Measurements from ENCODE around the gene IL25. TPM values are rescaled to one million over a fixed set of nuclear protein-coding genes. Genes with fewer than 3 reads are reported as not detected.
A peak's percentile ranks its signal among the peaks of the same experiment; 100 is the strongest.

Gene IL25
- total RNA-seq, 5 donors from 2014 or later (not counting 1 experiment from before 2014, with no cell fraction given) = not detected

- peaks cover 0 to 2% (median 1%) of the 10 kb centered on the region in 3 donors for H3K4me1 Mint-ChIP-seq
- no peaks in the 10 kb centered on the region for H3K9me3 ChIP-seq
- no peak for ATAC-seq (replicated peaks in 1 of 4)
These were observed 10.8 kb upstream of the IL25 start for GRCh38 chr14:23361763-23362162.

GRCh38 chr14:23362200-23362599, 10.4 kb upstream of the IL25 start:
- no peaks in the 10 kb centered on the region for H3K9me3 Mint-ChIP-seq
- ChIA-PET POLR2A (no interaction called here), CTCF (interaction anchor here in 1 of 2 donors (0.6 kb wide), 1 partner anchor 93 kb away, joined by 3 read pairs; no protein-coding TSS in a partner anchor)
- peaks cover 21 to 39% of the 10 kb centered on the region in 2 donors for H3K27me3 Mint-ChIP-seq
- H3K36me3 Mint-ChIP-seq = no peaks in the 10 kb centered on the region
- peaks cover 8 to 61% of the 10 kb centered on the region in 2 experiments for H3K27me3 ChIP-seq (replicated peaks in 1 of 2; ENCODE audit: control insufficient read depth in 2 of 2, extremely low read depth in 1 of 2, insufficient read depth in 2 of 2, low read length in 1 of 2)
- ATAC-seq (replicated peaks in 1 of 4) (no peak), DNase-seq (peak in 1 of 35 experiments; percentile 14)
- no peak overlapping the region for H3K27ac Mint-ChIP-seq
- H3K4me1 Mint-ChIP-seq = peaks cover 0 to 5% (median 2%) of the 10 kb centered on the region in 3 donors
- H3K4me3 Mint-ChIP-seq = no peak overlapping the region
- no peaks in the 10 kb centered on the region for H3K9me3 ChIP-seq
- H3K4me3 ChIP-seq (ENCODE audit: control insufficient read depth in 1 of 2, extremely low read depth in 1 of 2, low read length in 1 of 2) = no peak overlapping the region
- no peaks in the 10 kb centered on the region for H3K36me3 ChIP-seq (ENCODE audit: control insufficient read depth in 2 of 2, extremely low read depth in 1 of 2, insufficient read depth in 1 of 2, low read length in 1 of 2)
- peaks cover 0 to 2% of the 10 kb centered on the region in 2 experiments for H3K4me1 ChIP-seq (ENCODE audit: control insufficient read depth in 1 of 2, extremely low read depth in 1 of 2, insufficient read depth in 2 of 2, low read length in 2 of 2)
- H3K27ac ChIP-seq (ENCODE audit: low read length) = no peak overlapping the region
- WGBS (ENCODE audit: insufficient coverage) = no CpG with 5 or more reads among the region's 3 CpGs

More at GRCh38 chr14:23361763-23362162, 10.8 kb upstream of the IL25 start:
- Histone ChIP-seq H3K27me3 (replicated peaks in 1 of 2; ENCODE audit: control insufficient read depth in 2 of 2, extremely low read depth in 1 of 2, insufficient read depth in 2 of 2, low read length in 1 of 2) (peaks cover 7 to 61% of the 10 kb centered on the region in 2 experiments), H3K27ac (ENCODE audit: low read length) (no peak overlapping the region), H3K4me1 (ENCODE audit: control insufficient read depth in 1 of 2, extremely low read depth in 1 of 2, insufficient read depth in 2 of 2, low read length in 2 of 2) (peaks cover 0 to 2% of the 10 kb centered on the region in 2 experiments), H3K36me3 (ENCODE audit: control insufficient read depth in 2 of 2, extremely low read depth in 1 of 2, insufficient read depth in 1 of 2, low read length in 1 of 2) (no peaks in the 10 kb centered on the region), H3K4me3 (ENCODE audit: control insufficient read depth in 1 of 2, extremely low read depth in 1 of 2, low read length in 1 of 2) (no peak overlapping the region)
- Mint-ChIP-seq H3K27me3 (peaks cover 17 to 35% of the 10 kb centered on the region in 2 donors), H3K4me3 (no peak overlapping the region), H3K27ac (no peak overlapping the region), H3K36me3 (no peaks in the 10 kb centered on the region), H3K9me3 (no peaks in the 10 kb centered on the region)
- DNase-seq = no peak
- ChIA-PET CTCF (interaction anchor here in 1 of 2 donors (0.6 kb wide), 1 partner anchor 93 kb away, joined by 3 read pairs; no protein-coding TSS in a partner anchor), POLR2A (no interaction called here)
- no CpG with 5 or more reads among the region's 6 CpGs for WGBS (ENCODE audit: insufficient coverage)

- Mint-ChIP-seq H3K27me3 (peaks cover 32 to 53% of the 10 kb centered on the region in 2 donors), H3K9me3 (no peaks in the 10 kb centered on the region), H3K27ac (no peak overlapping the region), H3K36me3 (no peaks in the 10 kb centered on the region), H3K4me3 (no peak overlapping the region), H3K4me1 (peaks cover 0 to 5% (median 2%) of the 10 kb centered on the region in 3 donors)
- H3K36me3 ChIP-seq (ENCODE audit: control insufficient read depth in 2 of 2, extremely low read depth in 1 of 2, insufficient read depth in 1 of 2, low read length in 1 of 2) = no peaks in the 10 kb centered on the region
- ChIA-PET POLR2A (no interaction called here), CTCF (no interaction called here)
- peaks cover 11 to 53% of the 10 kb centered on the region in 2 experiments for H3K27me3 ChIP-seq (replicated peaks in 1 of 2; ENCODE audit: control insufficient read depth in 2 of 2, extremely low read depth in 1 of 2, insufficient read depth in 2 of 2, low read length in 1 of 2)
- DNase-seq (no peak), ATAC-seq (replicated peaks in 1 of 4) (no peak)
- 36% methylated on average over 17 of the region's 21 CpGs for WGBS (ENCODE audit: insufficient coverage)
- peaks cover 0 to 2% of the 10 kb centered on the region in 2 experiments for H3K4me1 ChIP-seq (ENCODE audit: control insufficient read depth in 1 of 2, extremely low read depth in 1 of 2, insufficient read depth in 2 of 2, low read length in 2 of 2)
- H3K9me3 ChIP-seq = no peaks in the 10 kb centered on the region
- H3K27ac ChIP-seq (ENCODE audit: low read length) = no peak overlapping the region
- H3K4me3 ChIP-seq (ENCODE audit: control insufficient read depth in 1 of 2, extremely low read depth in 1 of 2, low read length in 1 of 2) = no peak overlapping the region
These were observed 8.2 kb upstream of the IL25 start for GRCh38 chr14:23364164-23365035.

GRCh38 chr14:23365036-23365731, 7.4 kb upstream of the IL25 start, which contains the start of gene EFS:
Gene EFS, minus strand, starts transcription at chr14:23365172. Its CDS starts 147 bp downstream, at chr14:23365025.
- no peak for DNase-seq
- H3K36me3 Mint-ChIP-seq = no peaks in the 10 kb centered on the region
- Histone ChIP-seq H3K36me3 (ENCODE audit: control insufficient read depth in 2 of 2, extremely low read depth in 1 of 2, insufficient read depth in 1 of 2, low read length in 1 of 2) (no peaks in the 10 kb centered on the region), H3K9me3 (no peaks in the 10 kb centered on the region), H3K4me1 (ENCODE audit: control insufficient read depth in 1 of 2, extremely low read depth in 1 of 2, insufficient read depth in 2 of 2, low read length in 2 of 2) (peaks cover 0 to 2% of the 10 kb centered on the region in 2 experiments), H3K27ac (ENCODE audit: low read length) (no peak within 1 kb of the TSS), H3K27me3 (replicated peaks in 1 of 2; ENCODE audit: control insufficient read depth in 2 of 2, extremely low read depth in 1 of 2, insufficient read depth in 2 of 2, low read length in 1 of 2) (peaks cover 11 to 49% of the 10 kb centered on the region in 2 experiments), H3K4me3 (ENCODE audit: control insufficient read depth in 1 of 2, extremely low read depth in 1 of 2, low read length in 1 of 2) (no peak within 1 kb of the TSS)
- peaks cover 0 to 5% (median 2%) of the 10 kb centered on the region in 3 donors for H3K4me1 Mint-ChIP-seq
- ATAC-seq (replicated peaks in 1 of 4) = no peak
- H3K9me3 Mint-ChIP-seq = no peaks in the 10 kb centered on the region
- 4% methylated on average over 66 of the region's 74 CpGs for WGBS (ENCODE audit: insufficient coverage)
- H3K27me3 Mint-ChIP-seq = peaks cover 32 to 51% of the 10 kb centered on the region in 2 donors
- ChIA-PET POLR2A (no interaction called here), CTCF (no interaction called here)
- no peak within 1 kb of the TSS for H3K4me3 Mint-ChIP-seq
- H3K27ac Mint-ChIP-seq = no peak within 1 kb of the TSS

- H3K27me3 ChIP-seq (replicated peaks in 1 of 2; ENCODE audit: control insufficient read depth in 2 of 2, extremely low read depth in 1 of 2, insufficient read depth in 2 of 2, low read length in 1 of 2) = peaks cover 11 to 50% of the 10 kb centered on the region in 2 experiments
- Mint-ChIP-seq H3K9me3 (no peaks in the 10 kb centered on the region), H3K4me1 (peaks cover 0 to 5% (median 2%) of the 10 kb centered on the region in 3 donors), H3K36me3 (no peaks in the 10 kb centered on the region), H3K4me3 (no peak overlapping the region), H3K27me3 (peaks cover 31 to 46% of the 10 kb centered on the region in 2 donors), H3K27ac (no peak overlapping the region)
- H3K4me1 ChIP-seq (ENCODE audit: control insufficient read depth in 1 of 2, extremely low read depth in 1 of 2, insufficient read depth in 2 of 2, low read length in 2 of 2) = peaks cover 0 to 2% of the 10 kb centered on the region in 2 experiments
- H3K36me3 ChIP-seq (ENCODE audit: control insufficient read depth in 2 of 2, extremely low read depth in 1 of 2, insufficient read depth in 1 of 2, low read length in 1 of 2) = no peaks in the 10 kb centered on the region
- ChIA-PET CTCF (no interaction called here), POLR2A (no interaction called here)
- no peak overlapping the region for H3K27ac ChIP-seq (ENCODE audit: low read length)
- H3K4me3 ChIP-seq (ENCODE audit: control insufficient read depth in 1 of 2, extremely low read depth in 1 of 2, low read length in 1 of 2) = no peak overlapping the region
- H3K9me3 ChIP-seq = no peaks in the 10 kb centered on the region
- DNase-seq = no peak
- no peak for ATAC-seq (replicated peaks in 1 of 4)
- WGBS (ENCODE audit: insufficient coverage) = 3% methylated on average over 27 of the region's 51 CpGs
These were observed 6.7 kb upstream of the IL25 start for GRCh38 chr14:23365732-23366425.

GRCh38 chr14:23366426-23366921, 6.1 kb upstream of the IL25 start:
- ChIA-PET POLR2A (no interaction called here), CTCF (no interaction called here)
- no peaks in the 10 kb centered on the region for H3K36me3 ChIP-seq (ENCODE audit: control insufficient read depth in 2 of 2, extremely low read depth in 1 of 2, insufficient read depth in 1 of 2, low read length in 1 of 2)
- no peak overlapping the region for H3K4me3 ChIP-seq (ENCODE audit: control insufficient read depth in 1 of 2, extremely low read depth in 1 of 2, low read length in 1 of 2)
- H3K9me3 ChIP-seq = no peaks in the 10 kb centered on the region
- Mint-ChIP-seq H3K36me3 (no peaks in the 10 kb centered on the region), H3K4me1 (peaks cover 0 to 5% (median 2%) of the 10 kb centered on the region in 3 donors), H3K9me3 (no peaks in the 10 kb centered on the region), H3K27me3 (peaks cover 33 to 43% of the 10 kb centered on the region in 2 donors), H3K4me3 (peak overlapping the region in 1 of 3 donors; percentile 4), H3K27ac (no peak overlapping the region)
- H3K4me1 ChIP-seq (ENCODE audit: control insufficient read depth in 1 of 2, extremely low read depth in 1 of 2, insufficient read depth in 2 of 2, low read length in 2 of 2) = peaks cover 0 to 2% of the 10 kb centered on the region in 2 experiments
- DNase-seq (no peak), ATAC-seq (replicated peaks in 1 of 4) (no peak)
- H3K27me3 ChIP-seq (replicated peaks in 1 of 2; ENCODE audit: control insufficient read depth in 2 of 2, extremely low read depth in 1 of 2, insufficient read depth in 2 of 2, low read length in 1 of 2) = peaks cover 11 to 51% of the 10 kb centered on the region in 2 experiments
- H3K27ac ChIP-seq (ENCODE audit: low read length) = no peak overlapping the region
- WGBS (ENCODE audit: insufficient coverage) = 80% methylated on average over 28 of the region's 34 CpGs
